ENCODE results near the gene ZNF407.

DNA sequence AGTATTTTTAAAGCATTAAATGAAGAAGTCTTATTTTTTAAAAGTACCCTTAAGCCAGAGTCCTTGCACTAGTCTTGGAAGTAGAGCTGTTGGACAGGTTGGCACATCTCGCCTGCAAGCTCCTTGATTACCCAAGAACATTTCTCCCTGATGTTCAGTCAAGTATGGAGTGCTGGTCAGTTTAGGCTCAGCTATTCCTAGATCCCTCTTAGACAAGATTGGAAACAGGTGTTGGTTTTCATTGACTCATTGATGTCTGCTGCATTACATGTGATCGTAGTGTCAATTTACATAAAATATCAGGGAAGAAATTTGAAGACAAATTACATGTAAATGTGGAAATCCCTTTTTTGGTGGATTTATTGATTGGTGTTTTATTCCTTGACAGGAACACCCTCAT, 170.4 kb downstream of the ZNF407 start:
- TF ChIP-seq, protein P1, sequence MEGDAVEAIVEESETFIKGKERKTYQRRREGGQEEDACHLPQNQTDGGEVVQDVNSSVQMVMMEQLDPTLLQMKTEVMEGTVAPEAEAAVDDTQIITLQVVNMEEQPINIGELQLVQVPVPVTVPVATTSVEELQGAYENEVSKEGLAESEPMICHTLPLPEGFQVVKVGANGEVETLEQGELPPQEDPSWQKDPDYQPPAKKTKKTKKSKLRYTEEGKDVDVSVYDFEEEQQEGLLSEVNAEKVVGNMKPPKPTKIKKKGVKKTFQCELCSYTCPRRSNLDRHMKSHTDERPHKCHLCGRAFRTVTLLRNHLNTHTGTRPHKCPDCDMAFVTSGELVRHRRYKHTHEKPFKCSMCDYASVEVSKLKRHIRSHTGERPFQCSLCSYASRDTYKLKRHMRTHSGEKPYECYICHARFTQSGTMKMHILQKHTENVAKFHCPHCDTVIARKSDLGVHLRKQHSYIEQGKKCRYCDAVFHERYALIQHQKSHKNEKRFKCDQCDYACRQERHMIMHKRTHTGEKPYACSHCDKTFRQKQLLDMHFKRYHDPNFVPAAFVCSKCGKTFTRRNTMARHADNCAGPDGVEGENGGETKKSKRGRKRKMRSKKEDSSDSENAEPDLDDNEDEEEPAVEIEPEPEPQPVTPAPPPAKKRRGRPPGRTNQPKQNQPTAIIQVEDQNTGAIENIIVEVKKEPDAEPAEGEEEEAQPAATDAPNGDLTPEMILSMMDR (IDR thresholded peaks at IDR 0.05; ENCODE audit: low read depth, low read length, poor library complexity, severe bottlenecking), result no peak
- no peak for TF ChIP-seq EZH2phosphoT487 (IDR thresholded peaks at IDR 0.05; ENCODE audit: borderline replicate concordance, low read length)
